IPS-18c (cell line): ENCODE measurements around the gene CDON.

ENCODE experiments used
- H3K4me3 ChIP-seq: 2 replicates; pipeline ENCODE4 v1.7.0; 2013; ENCODE audit warnings: low read depth, mild to moderate bottlenecking, low read length, moderate library complexity; ENCODE audit not compliant: insufficient read depth
- H3K9me3 ChIP-seq: one replicate; pipeline ENCODE4 v1.6.1; 2013; ENCODE audit warnings: mild to moderate bottlenecking, low read length, moderate library complexity; ENCODE audit not compliant: control insufficient read depth, insufficient read depth

CDON gene

DNA sequence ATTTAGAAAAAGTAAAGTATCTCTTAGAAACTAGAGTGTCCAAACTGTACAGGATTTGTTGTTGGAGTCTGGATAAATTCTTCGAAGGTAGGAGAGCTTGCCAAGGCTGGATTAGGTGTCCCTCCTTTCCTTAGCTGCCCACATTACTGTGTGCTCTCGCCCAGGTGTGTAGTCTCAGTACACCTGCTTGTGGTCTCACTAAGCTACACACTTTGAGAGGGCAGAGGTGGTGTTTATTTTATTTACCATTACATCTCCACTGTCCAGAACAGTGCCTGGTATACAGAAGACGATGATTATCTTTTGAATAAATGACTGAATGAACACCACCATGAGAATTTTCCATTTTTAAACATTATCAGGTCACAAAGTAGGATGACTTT is 80.3 kb downstream of the CDON start:
- no peaks in the 10 kb centered on the region for H3K9me3 ChIP-seq
- no peak overlapping the region for H3K4me3 ChIP-seq

DNA sequence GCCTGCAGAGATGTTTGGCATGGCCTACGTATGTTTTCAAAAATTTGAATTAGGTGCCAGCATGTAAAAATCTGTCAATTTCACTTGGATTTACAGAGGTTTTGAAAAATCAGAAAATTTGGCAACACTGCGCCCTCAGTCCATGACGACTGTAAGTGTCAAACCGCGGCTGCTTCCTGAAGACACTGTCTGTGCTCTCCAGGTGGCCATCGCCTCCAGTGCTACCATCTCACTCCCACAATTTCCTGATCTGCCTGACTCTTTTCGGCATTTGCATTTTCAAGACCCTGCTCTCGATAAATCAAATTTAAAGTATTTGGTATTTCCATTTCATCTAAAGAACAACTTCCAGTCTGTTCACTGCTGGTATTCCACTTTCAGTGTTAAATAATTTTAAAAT is 82.2 kb downstream of the CDON start:
- no peak overlapping the region for H3K4me3 ChIP-seq

DNA sequence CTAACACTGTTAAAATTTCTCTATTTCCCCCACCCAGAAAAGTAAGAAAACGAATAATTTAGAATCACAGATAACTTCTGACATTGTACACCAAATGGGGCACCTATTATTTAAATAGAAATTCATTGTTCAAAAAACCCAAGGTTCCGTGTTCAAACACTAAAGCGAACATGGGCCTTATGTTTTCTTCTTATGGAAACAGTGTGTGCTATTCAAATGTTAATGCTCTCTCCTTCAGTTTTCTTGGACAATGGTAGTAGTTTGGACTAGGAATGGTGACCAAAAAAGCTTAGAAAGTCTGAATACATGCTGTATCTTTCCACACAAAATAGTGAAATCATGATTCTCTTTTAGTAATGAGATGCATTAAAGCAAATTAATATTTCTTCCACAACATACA is 83.2 kb downstream of the CDON start:
- no peak overlapping the region for H3K4me3 ChIP-seq
- H3K9me3 ChIP-seq = no peaks in the 10 kb centered on the region

More for the DNA sequence above, 82.2 kb downstream of the CDON start:
- H3K9me3 ChIP-seq = no peaks in the 10 kb centered on the region

DNA sequence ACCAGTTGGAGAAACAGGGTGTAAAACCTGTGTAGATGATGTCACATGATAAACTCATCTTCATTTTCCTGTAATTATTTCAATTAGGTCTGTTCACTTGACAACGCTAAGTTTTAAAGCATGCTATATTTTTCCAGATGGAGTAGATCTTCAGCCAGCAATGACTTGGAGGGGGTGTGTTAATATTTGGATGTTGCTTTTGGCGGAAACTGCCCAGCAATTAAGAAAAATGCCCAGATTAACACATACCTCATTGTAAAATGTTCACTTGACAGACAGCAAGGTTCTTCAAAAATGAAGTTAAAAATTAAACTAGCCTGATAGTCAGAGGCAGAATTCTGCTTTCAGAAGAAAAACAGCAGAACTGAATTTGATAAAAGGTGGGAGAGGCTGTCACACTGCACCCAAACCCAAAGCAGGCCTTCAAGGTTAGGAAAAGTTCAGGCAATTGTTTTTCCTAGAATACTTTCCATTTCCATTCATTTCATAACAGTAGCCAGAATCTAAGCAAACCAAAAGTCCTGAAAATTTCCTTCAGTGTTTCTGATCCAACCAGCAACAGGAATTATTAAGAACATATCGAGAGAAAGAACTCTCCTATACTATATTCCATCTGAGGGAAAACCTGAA is 83.8 kb downstream of the CDON start:
- H3K4me3 ChIP-seq = no peak overlapping the region
- H3K9me3 ChIP-seq = no peaks in the 10 kb centered on the region

DNA sequence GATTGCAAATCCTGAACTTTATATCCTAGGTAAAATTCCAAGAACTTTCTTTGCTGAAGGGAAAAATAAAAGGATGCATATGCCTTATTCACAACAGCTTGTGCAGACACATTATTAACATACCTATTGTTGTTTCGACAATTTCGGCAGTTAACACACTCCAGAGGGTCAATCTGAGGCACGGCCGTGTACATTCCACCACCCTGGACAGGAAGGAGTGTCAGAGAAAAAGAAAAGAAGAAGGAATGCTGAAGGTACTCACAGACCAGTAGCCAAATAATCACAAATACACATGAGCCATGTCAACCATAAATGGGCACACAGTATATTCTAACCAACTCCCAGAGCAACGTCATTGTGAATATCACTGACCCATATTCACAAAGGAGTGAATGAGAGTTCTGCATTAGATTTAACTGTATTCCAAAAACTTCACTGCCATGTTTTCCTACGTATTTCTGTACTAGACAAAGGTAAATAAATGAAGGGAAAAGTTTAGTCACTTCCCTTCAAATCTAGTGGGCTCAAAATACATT is 84.4 kb downstream of the CDON start:
- no peaks in the 10 kb centered on the region for H3K9me3 ChIP-seq
- no peak overlapping the region for H3K4me3 ChIP-seq

DNA sequence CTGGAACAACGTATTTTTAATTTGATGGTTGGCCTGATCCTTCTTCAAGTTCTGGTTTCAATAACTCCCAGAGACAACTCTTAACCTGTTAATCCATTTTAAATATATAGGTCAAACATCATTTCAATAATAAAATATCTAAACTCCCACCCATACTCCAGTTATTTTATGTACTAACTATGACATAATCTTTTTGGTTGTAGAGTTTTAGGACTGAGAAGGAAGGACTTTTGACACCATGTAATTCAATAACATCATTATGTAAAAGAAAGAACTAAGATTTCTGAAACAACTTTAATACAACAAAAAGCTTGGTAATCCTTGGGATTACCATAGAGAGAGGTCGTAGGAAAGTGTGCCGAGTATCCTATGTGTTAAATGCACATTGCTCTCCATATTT is 85.3 kb downstream of the CDON start:
- H3K4me3 ChIP-seq = no peak overlapping the region
- H3K9me3 ChIP-seq = no peaks in the 10 kb centered on the region

DNA sequence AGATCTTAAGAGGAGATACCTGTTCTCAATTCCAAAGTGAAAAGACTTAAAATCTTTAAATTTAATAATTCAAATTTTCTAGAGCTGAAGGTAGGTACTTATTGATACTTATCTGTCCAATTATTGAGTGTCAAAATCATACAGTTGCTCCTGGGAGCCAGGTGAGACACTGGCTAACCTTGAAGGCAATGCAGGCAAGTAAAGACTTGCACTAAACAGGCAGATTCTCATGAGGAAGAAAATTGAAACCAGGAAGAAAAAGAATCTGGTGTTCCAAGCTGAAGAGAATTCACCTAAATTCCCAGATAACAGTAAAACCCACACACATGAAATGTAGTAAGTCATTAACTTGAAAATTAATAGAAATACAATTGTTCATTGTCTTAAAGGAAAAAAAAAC is 86.5 kb downstream of the CDON start:
- Histone ChIP-seq H3K4me3 (no peak overlapping the region), H3K9me3 (no peaks in the 10 kb centered on the region)

DNA sequence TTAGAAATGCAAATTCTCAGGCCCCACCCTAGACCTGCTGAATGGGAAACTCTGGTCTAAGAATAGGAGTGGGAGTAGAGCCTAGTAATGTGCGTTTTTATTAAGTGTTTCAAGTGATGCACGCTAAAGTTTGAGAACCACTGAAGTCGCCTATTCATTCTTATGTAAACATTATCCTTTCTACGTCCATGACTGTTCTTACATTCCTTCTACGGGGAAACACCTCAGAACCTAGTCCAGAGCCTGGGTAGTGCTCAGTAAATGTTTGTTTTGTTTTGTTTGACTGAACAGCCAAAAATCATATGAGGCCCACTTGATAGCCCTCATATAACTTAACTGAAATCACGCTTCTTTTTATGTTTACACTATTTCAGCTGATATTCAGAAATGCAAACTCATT is 87.0 kb downstream of the CDON start:
- Histone ChIP-seq H3K4me3 (no peak overlapping the region), H3K9me3 (no peaks in the 10 kb centered on the region)

DNA sequence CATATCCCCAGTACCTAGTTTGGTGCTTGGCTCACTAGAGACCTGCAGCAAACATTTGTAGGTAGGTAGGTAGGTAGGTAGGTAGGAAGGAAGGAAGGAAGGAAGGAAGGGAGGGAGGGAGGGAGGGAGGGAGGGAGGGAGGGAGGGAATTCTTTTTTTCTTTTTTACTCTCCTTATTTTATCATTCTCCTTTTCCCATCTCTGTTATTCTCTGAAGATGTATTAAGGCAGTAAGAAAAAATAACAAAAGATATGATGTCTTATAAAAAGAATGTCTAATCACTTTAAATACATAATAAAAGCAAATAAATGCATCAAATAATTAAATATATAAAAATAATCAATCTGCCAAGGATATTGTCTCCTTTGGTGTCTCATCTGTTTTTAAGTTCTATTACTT is 88.4 kb downstream of the CDON start:
- H3K4me3 ChIP-seq = no peak overlapping the region
- H3K9me3 ChIP-seq = no peaks in the 10 kb centered on the region

DNA sequence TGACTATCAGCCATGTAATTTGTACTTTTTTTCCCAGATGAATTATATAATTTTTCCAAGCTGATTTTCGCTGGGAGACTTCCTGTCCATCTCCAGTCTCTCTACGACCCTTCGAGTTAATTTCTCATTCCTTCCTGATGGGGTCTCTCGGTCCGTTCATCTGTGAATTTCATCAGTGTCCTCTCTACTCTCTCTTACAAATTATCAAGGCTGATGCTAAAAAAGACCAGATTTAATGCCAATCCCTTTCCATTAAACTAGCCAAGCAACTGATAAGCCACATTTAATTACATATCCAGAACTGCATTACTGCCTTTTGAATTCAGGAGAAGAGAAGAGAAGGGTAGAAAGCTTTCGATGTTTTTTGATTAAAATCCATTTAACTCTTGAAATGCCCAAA is 91.0 kb downstream of the CDON start:
- no peak overlapping the region for H3K4me3 ChIP-seq
- no peaks in the 10 kb centered on the region for H3K9me3 ChIP-seq

DNA sequence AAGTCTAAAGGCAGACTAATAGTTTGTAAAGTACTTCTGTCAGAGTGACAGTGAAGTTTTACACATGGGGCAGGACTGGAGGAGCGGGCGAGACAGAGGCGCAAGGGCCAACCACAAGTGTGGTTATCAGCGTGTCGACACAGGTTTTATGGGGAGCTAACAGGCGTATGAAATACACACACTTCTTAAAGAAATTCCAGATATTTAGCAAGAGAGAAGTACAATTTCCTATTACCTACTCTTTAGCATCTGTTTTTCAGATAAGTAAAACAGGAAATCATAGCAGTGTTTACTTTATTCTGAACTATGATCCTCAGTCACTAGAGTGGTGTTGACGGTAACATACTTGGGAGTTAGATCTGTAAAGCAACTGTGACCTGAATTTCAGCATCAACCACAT is 94.3 kb downstream of the CDON start:
- H3K4me3 ChIP-seq = no peak overlapping the region
- H3K9me3 ChIP-seq = no peaks in the 10 kb centered on the region

DNA sequence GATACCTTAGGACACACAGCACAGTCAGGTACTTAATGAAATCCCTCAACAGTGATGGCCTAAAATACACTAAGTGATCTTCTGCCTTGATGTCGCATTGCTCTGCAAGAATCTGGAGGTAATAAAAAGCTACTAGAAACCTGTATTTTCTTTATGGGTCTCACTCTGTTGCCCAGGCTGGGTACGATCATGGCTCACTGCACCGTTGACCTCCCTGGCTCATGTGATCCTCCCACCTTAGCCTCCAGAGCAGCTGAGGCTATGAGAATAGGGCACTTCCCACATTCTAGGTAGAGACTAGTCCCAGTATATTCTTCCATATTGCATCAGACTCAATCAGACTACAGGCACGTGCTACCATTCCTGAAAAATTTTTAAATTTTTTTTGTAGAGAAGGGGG is 95.2 kb downstream of the CDON start:
- H3K9me3 ChIP-seq = no peaks in the 10 kb centered on the region
- H3K4me3 ChIP-seq = no peak overlapping the region

DNA sequence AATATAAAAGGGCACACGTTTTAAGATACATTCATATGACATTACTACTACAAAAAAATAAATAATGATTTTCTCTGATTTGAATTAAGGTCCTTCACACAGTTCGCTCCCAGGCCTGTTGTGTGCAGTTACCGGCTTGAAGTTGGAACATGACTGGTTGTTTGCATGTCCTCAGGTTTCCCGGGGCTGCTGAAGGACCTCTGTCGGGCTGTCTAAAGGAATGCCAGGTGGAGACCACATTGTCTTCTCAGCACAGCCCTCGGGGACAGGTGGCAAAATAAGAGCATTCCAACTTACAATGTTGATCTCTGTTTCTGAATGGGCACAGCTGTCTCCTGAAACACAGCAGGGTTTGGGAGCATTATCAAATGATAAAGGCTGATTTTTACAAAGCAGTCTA is 101.9 kb downstream of the CDON start:
- no peaks in the 10 kb centered on the region for H3K9me3 ChIP-seq
- H3K4me3 ChIP-seq = no peak overlapping the region

DNA sequence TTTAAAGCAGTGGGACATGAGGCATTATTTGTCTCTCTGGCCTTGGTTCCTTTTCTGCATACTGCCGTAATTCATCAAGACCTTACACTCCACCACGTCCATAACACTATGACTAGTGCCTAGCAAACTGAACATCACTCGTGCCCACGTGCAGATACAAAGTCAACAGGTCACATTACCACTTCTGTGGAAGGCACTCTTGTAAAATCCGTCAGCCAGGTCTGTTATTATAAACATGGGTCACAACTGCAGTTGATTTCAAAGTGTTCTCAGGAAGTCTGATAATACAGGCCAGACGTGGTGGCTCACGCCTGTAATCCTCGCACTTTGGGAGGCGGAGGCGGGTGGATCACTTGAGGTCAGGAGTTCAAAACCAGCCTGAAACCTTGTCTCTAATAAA is 102.7 kb downstream of the CDON start:
- Histone ChIP-seq H3K9me3 (no peaks in the 10 kb centered on the region), H3K4me3 (no peak overlapping the region)

DNA sequence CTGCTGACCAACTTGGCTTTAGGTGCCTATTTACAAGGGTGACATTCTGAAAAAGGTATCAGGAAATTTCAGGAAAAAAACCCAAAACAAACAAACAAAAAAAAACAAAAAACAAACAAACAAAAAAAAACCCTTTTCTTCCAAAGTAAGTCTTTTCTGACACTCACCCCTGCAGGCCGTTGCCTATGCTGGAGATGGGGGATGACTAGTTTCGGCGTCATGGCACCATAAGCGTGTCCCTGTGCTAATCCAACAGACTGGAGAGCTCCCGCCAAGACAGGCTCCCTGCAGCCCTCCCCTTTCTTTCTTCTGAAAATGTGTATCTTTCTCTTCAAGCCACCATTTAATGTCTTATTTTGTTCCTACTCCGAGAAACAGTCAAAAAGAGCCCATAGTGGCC is 103.2 kb downstream of the CDON start:
- Histone ChIP-seq H3K9me3 (no peaks in the 10 kb centered on the region), H3K4me3 (no peak overlapping the region)

DNA sequence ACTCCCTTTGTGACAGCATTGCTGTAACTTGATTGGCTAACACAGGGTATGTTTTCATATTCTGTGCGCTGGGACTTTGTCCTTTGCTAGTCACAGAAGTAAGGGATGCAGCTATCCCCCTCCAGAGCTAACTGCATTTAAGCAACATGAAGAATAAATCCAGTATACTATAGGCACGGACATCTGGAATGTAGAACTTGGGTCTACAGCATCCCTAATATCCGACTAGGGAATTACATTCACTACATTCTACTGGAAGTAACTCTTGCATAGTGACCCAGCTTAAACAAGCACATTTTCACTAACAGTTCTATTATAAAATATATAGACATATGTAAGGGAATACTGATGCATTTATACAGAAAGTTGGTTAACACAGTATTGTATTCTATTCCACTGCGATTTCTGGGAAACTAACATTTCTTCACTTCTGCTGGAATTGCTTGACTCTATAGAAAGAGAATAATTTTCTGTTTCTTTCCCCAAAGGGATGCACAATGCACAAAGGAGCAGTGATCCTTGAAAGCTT is 103.7 kb downstream of the CDON start:
- Histone ChIP-seq H3K9me3 (peaks cover 2% of the 10 kb centered on the region), H3K4me3 (no peak overlapping the region)

DNA sequence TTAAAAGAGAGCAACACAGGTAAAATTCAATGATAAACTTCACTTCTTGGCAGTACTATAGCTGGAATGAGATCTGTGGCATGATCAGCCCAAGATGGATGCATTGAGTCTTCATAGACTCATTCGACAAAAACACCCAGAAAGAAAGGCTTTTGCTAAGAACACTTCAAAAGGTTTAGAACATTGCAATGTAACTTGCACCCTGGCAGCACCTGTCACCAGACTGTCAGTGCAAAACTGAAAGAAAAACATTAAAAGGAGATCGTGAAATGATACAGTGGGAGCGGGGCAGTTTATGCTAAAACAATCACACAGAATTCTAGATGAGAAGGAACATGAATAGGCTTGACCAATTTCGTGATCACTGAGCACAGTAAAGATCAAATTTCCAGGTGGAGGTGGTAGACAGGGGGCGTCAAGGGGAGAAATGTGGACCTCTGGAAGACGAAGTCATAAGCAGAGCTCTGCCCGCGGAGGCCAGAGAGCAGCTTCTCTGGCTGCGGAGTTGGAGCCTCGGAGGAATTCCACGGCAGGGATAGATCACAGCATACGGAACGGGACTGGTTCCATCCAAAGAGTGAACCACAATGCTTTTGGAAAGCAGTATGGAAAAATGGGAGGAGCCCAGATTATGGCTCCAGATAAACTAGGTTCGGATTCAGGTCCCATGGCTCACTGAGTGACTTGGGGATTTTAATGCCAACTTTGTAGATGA is 104.9 kb downstream of the CDON start:
- H3K9me3 ChIP-seq = peaks cover 2% of the 10 kb centered on the region
- H3K4me3 ChIP-seq = no peak overlapping the region

DNA sequence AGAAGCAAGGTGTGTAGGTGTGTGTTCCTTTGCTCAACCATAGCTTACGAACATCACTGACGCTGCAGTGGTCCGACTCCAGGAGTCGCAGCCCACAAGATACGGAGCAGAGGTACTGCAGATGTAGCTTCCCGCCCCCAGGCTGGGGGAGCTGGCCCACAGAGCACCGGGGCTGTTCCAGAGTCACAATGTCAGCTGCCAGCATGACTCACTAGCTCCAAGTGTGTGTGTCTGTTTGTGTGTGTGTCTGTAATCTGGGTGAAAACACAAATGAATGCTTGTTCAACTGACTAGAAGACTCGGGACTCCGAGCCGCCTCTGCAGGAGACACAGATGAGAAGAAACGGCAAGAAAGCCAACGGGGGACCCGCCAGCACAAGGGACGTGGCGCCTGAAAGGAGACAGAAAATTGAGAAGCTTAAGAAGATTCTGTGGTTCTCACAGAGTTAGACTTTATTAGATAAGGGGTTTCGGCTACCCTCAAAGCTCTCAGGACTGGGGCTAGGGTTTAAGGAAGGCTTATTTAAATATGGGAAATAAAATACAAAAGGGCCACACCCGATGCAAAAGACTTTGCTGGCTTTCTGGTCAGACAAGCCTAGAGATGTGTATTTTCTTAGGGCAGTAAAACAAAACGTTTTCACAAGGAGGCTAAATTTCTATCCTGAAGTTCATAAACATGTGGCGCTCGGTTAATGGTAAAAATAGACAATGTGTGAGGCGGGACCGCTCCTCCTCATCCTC is 106.1 kb downstream of the CDON start:
- Histone ChIP-seq H3K9me3 (peaks cover 2% of the 10 kb centered on the region), H3K4me3 (no peak overlapping the region)
